IMR-90 (cell line): ENCODE data around the gene GRIN2D. TPM values are rescaled to one million over a fixed set of nuclear protein-coding genes. Genes with fewer than 3 reads are reported as not detected.
A peak's percentile ranks its signal among the peaks of the same experiment; 100 is the strongest.

Experiments used
- ATAC-seq: fragments of 200-7000 bp; cut with Tn5 transposase; 2 replicates; pipeline ENCODE4 v1.9.1; 2020; ENCODE audit warnings: low read depth, mild to moderate bottlenecking, moderate library complexity
- BruUV-seq: library from RNA; stranded (reverse); fragments of 400-500 nt; replicated peaks from 2 replicates; lab custom pipeline; 2021; lab: Mats Ljungman, UMichigan
- CTCF ChIA-PET: fragments of 300-600 bp; formaldehyde crosslinking; extraction: SDS; loops from one replicate; lab custom pipeline; 2021; ENCODE audit warnings: antibody characterized with exemption; lab: Yijun Ruan, JAX
- POLR2A ChIA-PET: fragments of 300-600 bp; sonication (Branson Sonifier 250); formaldehyde crosslinking; loops from one replicate; lab custom pipeline; 2022; ENCODE audit warnings: antibody characterized with exemption; ENCODE audit not compliant: unreplicated experiment; lab: Charles Lee
- DNase-seq: peaks from one replicate; pipeline ENCODE4 v3.0.0; 2013
- H2AFZ ChIP-seq: replicated peaks from 2 replicates; pipeline ENCODE3; 2013; ENCODE audit warnings: low read length, mild to moderate bottlenecking; ENCODE audit not compliant: poor library complexity
- H2AK5ac ChIP-seq: 2 replicates; pipeline ENCODE4 v1.6.1; 2013; ENCODE audit warnings: low read depth, low read length, inconsistent platforms
- H2AK9ac ChIP-seq: replicated peaks from 2 replicates; pipeline ENCODE3; 2013; ENCODE audit warnings: mild to moderate bottlenecking, low read depth, low read length, moderate library complexity; ENCODE audit not compliant: poor library complexity
- H2BK120ac ChIP-seq: 2 replicates; pipeline ENCODE4 v1.6.1; 2013; ENCODE audit warnings: low read depth, low read length, inconsistent platforms
- H2BK15ac ChIP-seq: 3 replicates; pipeline ENCODE4 v1.6.1; 2013; ENCODE audit warnings: low read depth, low read length, inconsistent platforms
- H2BK20ac ChIP-seq: 2 replicates; pipeline ENCODE4 v1.6.1; 2013; ENCODE audit warnings: low read depth, mild to moderate bottlenecking, inconsistent platforms, low read length, moderate library complexity
- H2BK5ac ChIP-seq: 2 replicates; pipeline ENCODE4 v1.6.1; 2013; ENCODE audit warnings: mild to moderate bottlenecking, low read depth, low read length, inconsistent platforms; ENCODE audit not compliant: poor library complexity, severe bottlenecking
- H3K14ac ChIP-seq: replicated peaks from 2 replicates; pipeline ENCODE4 v1.6.1; 2013; ENCODE audit warnings: low read depth, low read length, inconsistent platforms
- H3K18ac ChIP-seq: 2 replicates; pipeline ENCODE4 v1.6.1; 2013; ENCODE audit warnings: low read depth, low read length, control low read depth
- H3K23ac ChIP-seq: 2 replicates; pipeline ENCODE4 v1.6.1; 2013; ENCODE audit warnings: low read depth, low read length, inconsistent platforms
- H3K27ac ChIP-seq: 2 replicates; pipeline ENCODE4 v1.5.1; 2013; ENCODE audit warnings: mild to moderate bottlenecking, control low read depth, low read length; ENCODE audit not compliant: insufficient read depth
- H3K27me3 ChIP-seq: 2 replicates; pipeline ENCODE4 v1.6.1; 2013; ENCODE audit warnings: low read length; ENCODE audit not compliant: control insufficient read depth, insufficient read depth
- H3K36me3 ChIP-seq: 2 replicates; pipeline ENCODE4 v1.6.1; 2013; ENCODE audit warnings: low read length, mixed read lengths; ENCODE audit not compliant: control insufficient read depth, insufficient read depth
- H3K4ac ChIP-seq: 2 replicates; pipeline ENCODE4 v1.6.1; 2013; ENCODE audit warnings: low read depth, low read length, inconsistent platforms
- H3K4me1 ChIP-seq: 2 replicates; pipeline ENCODE4 v1.6.1; 2013; ENCODE audit warnings: low read length, mixed read lengths; ENCODE audit not compliant: control insufficient read depth, insufficient read depth
- H3K4me2 ChIP-seq: 2 replicates; pipeline ENCODE4 v1.6.1; 2013; ENCODE audit warnings: low read depth, mild to moderate bottlenecking, control low read depth, low read length, moderate library complexity
- H3K4me3 ChIP-seq: 2 replicates; pipeline ENCODE4 v1.5.1; 2013; ENCODE audit warnings: low read depth, mild to moderate bottlenecking, control low read depth, low read length, moderate library complexity; ENCODE audit not compliant: insufficient read depth
- H3K56ac ChIP-seq: 2 replicates; pipeline ENCODE4 v1.6.1; 2013; ENCODE audit warnings: low read length, inconsistent platforms; ENCODE audit not compliant: insufficient read depth; ENCODE audit errors: extremely low read depth
- H3K79me1 ChIP-seq, 2 experiments: 2 replicates each; pipeline ENCODE4 v1.6.1; 2013; ENCODE audit warnings: low read length in 2 of 2, inconsistent platforms in 1 of 2, low read depth in 1 of 2
- H3K9ac ChIP-seq: 2 replicates; pipeline ENCODE4 v1.6.1; 2013; ENCODE audit warnings: low read depth, low read length, control low read depth
- H3K9me1 ChIP-seq: 2 replicates; pipeline ENCODE4 v1.6.1; 2013; ENCODE audit warnings: low read length, inconsistent platforms; ENCODE audit not compliant: insufficient read depth
- H3K9me3 ChIP-seq: 2 replicates; pipeline ENCODE4 v1.6.1; 2013; ENCODE audit warnings: low read length; ENCODE audit not compliant: control insufficient read depth, insufficient read depth
- H4K20me1 ChIP-seq: 2 replicates; pipeline ENCODE4 v1.6.1; 2013; ENCODE audit warnings: low read length, inconsistent platforms; ENCODE audit not compliant: insufficient read depth
- H4K5ac ChIP-seq: 2 replicates; pipeline ENCODE4 v1.6.1; 2013; ENCODE audit warnings: mild to moderate bottlenecking, low read depth, low read length, control low read depth
- H4K8ac ChIP-seq, 2 experiments: 2 replicates each; pipeline ENCODE4 v1.6.1; 2013; ENCODE audit warnings: low read depth in 2 of 2, low read length in 2 of 2, control low read depth in 1 of 2, inconsistent platforms in 1 of 2
- H4K91ac ChIP-seq: 2 replicates; pipeline ENCODE4 v1.6.1; 2013; ENCODE audit warnings: low read depth, low read length, inconsistent platforms; ENCODE audit not compliant: insufficient read depth
- BHLHE40 ChIP-seq: fragments of 150-350 bp; IDR thresholded peaks from 2 replicates; pipeline ENCODE4 v1.6.1; 2016; ENCODE audit warnings: mild to moderate bottlenecking, low read depth, low read length
- CEBPB ChIP-seq: IDR thresholded peaks from 2 replicates; pipeline ENCODE4 v1.6.1; 2012; ENCODE audit warnings: low read depth, low read length, improper control_type of control experiment
- FOS ChIP-seq: fragments of 150-350 bp; IDR thresholded peaks from 2 replicates; pipeline ENCODE4 v1.6.1; 2016; ENCODE audit warnings: low read depth, low read length
- MAFK ChIP-seq: IDR thresholded peaks from 2 replicates; pipeline ENCODE4 v1.6.1; 2012; ENCODE audit warnings: low read depth, low read length, improper control_type of control experiment
- MAZ ChIP-seq: IDR thresholded peaks from 2 replicates; pipeline ENCODE4 v1.6.1; 2012; ENCODE audit warnings: low read depth, mild to moderate bottlenecking, low read length, improper control_type of control experiment, moderate library complexity, borderline replicate concordance
- MXI1 ChIP-seq: IDR thresholded peaks from 2 replicates; pipeline ENCODE4 v1.6.1; 2012; ENCODE audit warnings: low read depth, mild to moderate bottlenecking, low read length, moderate library complexity, borderline replicate concordance
- NFE2L2 ChIP-seq: fragments of 150-350 bp; IDR thresholded peaks from 2 replicates; pipeline ENCODE4 v1.6.1; 2016; ENCODE audit warnings: low read depth, mild to moderate bottlenecking, low read length
- POLR2A ChIP-seq: IDR thresholded peaks from 2 replicates; pipeline ENCODE4 v1.6.1; 2012; ENCODE audit warnings: mild to moderate bottlenecking, low read depth, low read length
- RAD21 ChIP-seq: IDR thresholded peaks from 2 replicates; pipeline ENCODE4 v1.6.1; 2012; ENCODE audit warnings: low read length, improper control_type of control experiment
- RCOR1 ChIP-seq: IDR thresholded peaks from 2 replicates; pipeline ENCODE4 v1.6.1; 2012; ENCODE audit warnings: mild to moderate bottlenecking, low read length, improper control_type of control experiment; ENCODE audit not compliant: insufficient replicate concordance
- RFX5 ChIP-seq: IDR thresholded peaks from 2 replicates; pipeline ENCODE4 v1.8.0; 2012; ENCODE audit warnings: low read depth, mild to moderate bottlenecking, low read length, moderate library complexity
- SMC3 ChIP-seq: fragments of 150-350 bp; IDR thresholded peaks from 2 replicates; pipeline ENCODE4 v1.6.1; 2016; ENCODE audit warnings: low read depth, mild to moderate bottlenecking, antibody characterized with exemption, low read length, moderate library complexity
- WGBS, 2 experiments: methylation state at CpG; one replicate each; pipeline versions ENCODE4 v1.1.5 to v1.1.7; 2013; ENCODE audit warnings: missing lambda C conversion rate in 2 of 2; ENCODE audit not compliant: insufficient read length in 1 of 2; ENCODE audit errors: extremely low coverage in 2 of 2; 5-methylcytosine and 5-hydroxymethylcytosine counted together
- dilution Hi-C: fragments of 300-500 bp; cut with HindIII; formaldehyde crosslinking; loops from one replicate; pipeline ENCODE4 v1.14.3; 2018; ENCODE audit warnings: low sequenced_read_pairs; ENCODE audit not compliant: unreplicated experiment
- in situ Hi-C: fragments of 300-500 bp; cut with MboI; formaldehyde crosslinking; loops from 3 replicates; pipeline ENCODE4 v1.14.3; 2019; ENCODE audit warnings: low sequenced_read_pairs, inconsistent platforms, mixed read lengths
- intact Hi-C: fragments of 100-400 bp; cut with micrococcal nuclease; formaldehyde crosslinking; loops from 2 replicates; pipeline ENCODE4 v1.10.0; 2022
- polyA plus RNA-seq, 3 experiments: library from polyadenylated mRNA; depleted of rRNA; stranded (reverse); fragments of >200 nt; gene quantifications; 2 replicates each; pipeline ENCODE4 v1.2.3, GENCODE V29; 2012; ENCODE audit warnings: low replicate concordance in 1 of 3
- total RNA-seq: library from RNA; depleted of rRNA; stranded (reverse); fragments of >200 nt; gene quantifications from 2 replicates; pipeline ENCODE4 v1.2.3, GENCODE V29; 2012
- TF ChIP-seq, protein P1 (sequence below): fragments of 150-350 bp; IDR thresholded peaks from 2 replicates; pipeline ENCODE4 v1.6.1; 2016; ENCODE audit warnings: low read depth, mild to moderate bottlenecking, low read length, moderate library complexity, borderline replicate concordance
- TF ChIP-seq, protein P2 (sequence below): fragments of 150-350 bp; IDR thresholded peaks from 2 replicates; pipeline ENCODE4 v1.6.1; 2017; ENCODE audit warnings: mild to moderate bottlenecking, antibody characterized with exemption, low read length, low read depth
- TF ChIP-seq, protein P3 (sequence below): conservative IDR thresholded peaks from 2 replicates; pipeline ENCODE4 v1.5.1; 2012; ENCODE audit warnings: mild to moderate bottlenecking, low read depth, low read length, improper control_type of control experiment

GRIN2D gene
- total and polyA plus RNA-seq, 2 of the 4 experiments (the other 2 are of a cell fraction) = under 0.01 to 0.24 TPM

DNA sequence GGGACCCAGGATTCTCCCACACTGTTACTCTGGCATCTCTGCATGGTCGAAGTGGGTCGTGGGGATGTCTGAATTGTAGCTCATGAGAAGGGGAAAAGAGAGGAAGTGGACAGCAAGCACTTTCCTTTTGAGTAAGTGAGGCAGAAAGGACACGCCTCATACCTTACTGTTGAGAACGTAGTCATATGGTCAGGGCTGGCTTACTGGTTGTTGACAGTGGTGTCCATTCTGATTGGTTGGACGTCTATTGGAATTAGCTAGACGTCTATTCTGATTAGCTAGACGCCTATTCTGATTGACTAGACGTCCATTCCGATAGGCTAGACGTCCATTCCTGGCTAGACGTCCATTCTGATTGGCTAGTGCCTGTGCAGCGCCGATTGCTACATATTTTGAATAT lies 12.4 kb downstream of the GRIN2D start:
- intact Hi-C loops = no loop called here
- H2AFZ ChIP-seq = peak overlapping the region; percentile 71
- H3K14ac ChIP-seq = no peak overlapping the region
- no peak overlapping the region for H3K23ac ChIP-seq
- no peak overlapping the region for H3K56ac ChIP-seq
- WGBS, 2 experiments = 74% methylated on average over 11 of the region's 13 CpGs; no CpG with 5 or more reads in 1 of the 2 experiments
- H2AK5ac ChIP-seq = no peak overlapping the region
- no peaks in the 10 kb centered on the region for H3K36me3 ChIP-seq
- no peak overlapping the region for H3K9ac ChIP-seq
- no peak overlapping the region for H2BK15ac ChIP-seq
- dilution Hi-C loops = no loop called here
- ATAC-seq = no peak
- no peak overlapping the region for H2BK20ac ChIP-seq
- no peaks in the 10 kb centered on the region for H4K20me1 ChIP-seq
- H4K91ac ChIP-seq = no peak overlapping the region
- no peak overlapping the region for H3K27ac ChIP-seq
- no peaks in the 10 kb centered on the region for H3K4me1 ChIP-seq
- no peak overlapping the region for H4K5ac ChIP-seq
- CTCF ChIA-PET = no interaction called here
- H3K4ac ChIP-seq = no peak overlapping the region
- H2AK9ac ChIP-seq = no peak overlapping the region
- in situ Hi-C loops = no loop called here
- H3K9me1 ChIP-seq = no peaks in the 10 kb centered on the region
- BruUV-seq = no TSS peak
- peak; percentile 18 for DNase-seq
- H3K79me1 ChIP-seq = no peaks in the 10 kb centered on the region
- H3K18ac ChIP-seq = no peak overlapping the region
- no peaks in the 10 kb centered on the region for H3K9me3 ChIP-seq
- H2BK5ac ChIP-seq = no peak overlapping the region
- H3K4me3 ChIP-seq = no peak overlapping the region
- POLR2A ChIA-PET = no interaction called here
- TF ChIP-seq RAD21 = no peak
- TF ChIP-seq MAFK = no peak
- TF ChIP-seq, protein P1, sequence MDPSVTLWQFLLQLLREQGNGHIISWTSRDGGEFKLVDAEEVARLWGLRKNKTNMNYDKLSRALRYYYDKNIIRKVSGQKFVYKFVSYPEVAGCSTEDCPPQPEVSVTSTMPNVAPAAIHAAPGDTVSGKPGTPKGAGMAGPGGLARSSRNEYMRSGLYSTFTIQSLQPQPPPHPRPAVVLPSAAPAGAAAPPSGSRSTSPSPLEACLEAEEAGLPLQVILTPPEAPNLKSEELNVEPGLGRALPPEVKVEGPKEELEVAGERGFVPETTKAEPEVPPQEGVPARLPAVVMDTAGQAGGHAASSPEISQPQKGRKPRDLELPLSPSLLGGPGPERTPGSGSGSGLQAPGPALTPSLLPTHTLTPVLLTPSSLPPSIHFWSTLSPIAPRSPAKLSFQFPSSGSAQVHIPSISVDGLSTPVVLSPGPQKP = no peak
- TF ChIP-seq NFE2L2 = no peak
- TF ChIP-seq RCOR1 = no peak
- no peak for TF ChIP-seq POLR2A
- TF ChIP-seq SMC3 = no peak
- TF ChIP-seq, protein P2, sequence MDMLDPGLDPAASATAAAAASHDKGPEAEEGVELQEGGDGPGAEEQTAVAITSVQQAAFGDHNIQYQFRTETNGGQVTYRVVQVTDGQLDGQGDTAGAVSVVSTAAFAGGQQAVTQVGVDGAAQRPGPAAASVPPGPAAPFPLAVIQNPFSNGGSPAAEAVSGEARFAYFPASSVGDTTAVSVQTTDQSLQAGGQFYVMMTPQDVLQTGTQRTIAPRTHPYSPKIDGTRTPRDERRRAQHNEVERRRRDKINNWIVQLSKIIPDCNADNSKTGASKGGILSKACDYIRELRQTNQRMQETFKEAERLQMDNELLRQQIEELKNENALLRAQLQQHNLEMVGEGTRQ = no peak
- no peak for TF ChIP-seq BHLHE40
- no peak for TF ChIP-seq FOS
- TF ChIP-seq MAZ = no peak
- no peak for TF ChIP-seq CEBPB
- no peak for TF ChIP-seq RFX5
- TF ChIP-seq, protein P3, sequence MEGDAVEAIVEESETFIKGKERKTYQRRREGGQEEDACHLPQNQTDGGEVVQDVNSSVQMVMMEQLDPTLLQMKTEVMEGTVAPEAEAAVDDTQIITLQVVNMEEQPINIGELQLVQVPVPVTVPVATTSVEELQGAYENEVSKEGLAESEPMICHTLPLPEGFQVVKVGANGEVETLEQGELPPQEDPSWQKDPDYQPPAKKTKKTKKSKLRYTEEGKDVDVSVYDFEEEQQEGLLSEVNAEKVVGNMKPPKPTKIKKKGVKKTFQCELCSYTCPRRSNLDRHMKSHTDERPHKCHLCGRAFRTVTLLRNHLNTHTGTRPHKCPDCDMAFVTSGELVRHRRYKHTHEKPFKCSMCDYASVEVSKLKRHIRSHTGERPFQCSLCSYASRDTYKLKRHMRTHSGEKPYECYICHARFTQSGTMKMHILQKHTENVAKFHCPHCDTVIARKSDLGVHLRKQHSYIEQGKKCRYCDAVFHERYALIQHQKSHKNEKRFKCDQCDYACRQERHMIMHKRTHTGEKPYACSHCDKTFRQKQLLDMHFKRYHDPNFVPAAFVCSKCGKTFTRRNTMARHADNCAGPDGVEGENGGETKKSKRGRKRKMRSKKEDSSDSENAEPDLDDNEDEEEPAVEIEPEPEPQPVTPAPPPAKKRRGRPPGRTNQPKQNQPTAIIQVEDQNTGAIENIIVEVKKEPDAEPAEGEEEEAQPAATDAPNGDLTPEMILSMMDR = no peak
- no peak for TF ChIP-seq MXI1
- H2BK120ac ChIP-seq = no peak overlapping the region
- H3K27me3 ChIP-seq = peaks cover 2% of the 10 kb centered on the region; the same call in 1 of the 2 replicates
- H4K8ac ChIP-seq = no peak overlapping the region
- no peak overlapping the region for H3K4me2 ChIP-seq
